Measurements from ENCODE around the gene ZNF718.
"Not testable (repeated sequence)": the region's sequence is repeated elsewhere in the genome, so short reads cannot be mapped to it uniquely, and the experiment has no call there.

Gene ZNF718

DNA sequence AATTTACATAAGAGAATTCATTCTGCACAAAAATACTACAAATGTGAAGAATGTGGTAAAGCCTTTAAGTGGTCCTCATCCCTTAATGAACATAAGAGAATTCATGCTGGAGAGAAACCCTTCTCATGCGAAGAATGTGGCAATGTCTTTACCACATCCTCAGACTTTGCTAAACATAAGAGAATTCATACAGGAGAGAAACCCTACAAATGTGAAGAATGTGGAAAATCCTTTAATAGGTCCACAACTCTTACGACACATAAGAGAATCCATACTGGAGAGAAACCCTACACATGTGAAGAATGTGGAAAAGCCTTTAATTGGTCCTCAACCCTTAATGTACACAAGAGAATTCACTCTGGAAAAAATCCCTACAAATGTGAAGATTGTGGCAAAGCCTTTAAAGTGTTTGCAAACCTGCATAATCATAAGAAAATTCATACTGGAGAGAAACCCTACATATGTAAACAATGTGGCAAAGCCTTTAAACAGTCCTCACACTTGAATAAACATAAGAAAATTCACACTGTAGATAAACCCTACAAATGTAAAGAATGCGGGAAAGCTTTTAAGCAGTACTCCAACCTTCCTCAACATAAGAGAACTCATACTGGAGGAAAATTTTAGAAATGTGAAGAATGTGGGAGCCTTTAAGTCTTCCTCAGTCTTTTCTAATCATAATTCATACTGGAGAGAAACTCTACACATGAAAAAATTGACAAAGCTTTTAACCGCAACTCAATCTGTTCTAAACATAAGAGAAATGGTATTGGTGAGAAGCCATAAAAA, 37.4 kb downstream of the ZNF718 start:
- DNase-seq (ENCODE audit: low read depth in 3 of 3) = no peak

- not testable (repeated sequence) for DNase-seq (ENCODE audit: low read depth in 3 of 3)
These were observed 45.3 kb downstream of the ZNF718 start for GRCh38 chr4:169640-170039.

DNA sequence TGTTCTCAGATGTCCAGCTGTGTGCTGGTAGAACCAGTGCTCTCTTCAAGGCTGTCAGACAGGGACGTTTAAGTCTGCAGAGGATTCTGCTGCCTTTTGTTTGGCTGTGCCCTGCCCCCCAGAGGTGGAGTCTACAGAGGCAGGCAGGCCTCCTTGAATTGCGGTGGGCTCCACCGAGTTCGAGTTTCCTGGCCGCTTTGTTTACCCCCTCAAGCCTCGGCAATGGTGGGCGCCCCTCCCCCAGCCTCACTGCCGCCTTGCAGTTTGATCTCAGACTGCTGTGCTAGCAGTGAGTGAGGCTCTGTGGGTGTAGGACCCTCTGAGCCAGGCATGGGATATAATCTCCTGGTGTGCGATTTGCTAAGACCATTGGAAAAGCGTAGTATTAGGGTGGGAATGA, 47.0 kb downstream of the ZNF718 start:
- DNase-seq (ENCODE audit: low read depth in 3 of 3) = not testable (repeated sequence)

DNA sequence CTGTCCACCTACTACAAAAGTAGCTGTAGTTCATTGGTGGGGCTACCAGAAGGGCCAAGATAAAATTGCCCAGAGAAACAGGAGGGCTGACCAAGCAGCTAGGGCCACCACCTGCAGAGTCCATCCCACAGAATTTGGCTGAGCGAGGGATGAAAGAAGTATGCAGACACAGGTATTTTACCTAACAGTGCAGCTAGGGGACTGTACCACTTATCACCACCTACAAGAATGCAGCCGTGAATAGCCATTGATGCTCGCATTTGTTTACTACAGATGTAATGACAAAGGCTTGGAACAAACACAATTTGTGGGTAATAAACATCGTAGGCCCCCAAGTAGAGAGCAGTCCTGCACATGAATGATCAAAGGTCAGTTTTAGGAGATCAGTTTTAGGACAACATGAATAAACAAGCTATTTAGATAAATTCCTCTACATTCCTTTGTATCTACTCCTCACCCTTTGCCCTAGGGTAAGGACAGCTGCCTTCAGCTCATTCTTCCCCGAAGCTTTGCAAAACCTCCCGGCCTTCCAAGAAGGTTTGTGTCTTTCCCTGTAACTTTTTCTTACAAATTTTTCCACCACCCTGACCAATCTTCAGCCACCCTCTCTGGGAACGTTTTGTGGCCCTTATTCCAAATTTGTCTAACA, 49.5 kb downstream of the ZNF718 start:
- no peak for DNase-seq (ENCODE audit: low read depth in 3 of 3)

GRCh38 chr4:175986-176385, 51.7 kb downstream of the ZNF718 start:
- no peak for DNase-seq (ENCODE audit: low read depth in 3 of 3)

GRCh38 chr4:176995-177394, 52.7 kb downstream of the ZNF718 start:
- no peak for DNase-seq (ENCODE audit: low read depth in 3 of 3)

DNA sequence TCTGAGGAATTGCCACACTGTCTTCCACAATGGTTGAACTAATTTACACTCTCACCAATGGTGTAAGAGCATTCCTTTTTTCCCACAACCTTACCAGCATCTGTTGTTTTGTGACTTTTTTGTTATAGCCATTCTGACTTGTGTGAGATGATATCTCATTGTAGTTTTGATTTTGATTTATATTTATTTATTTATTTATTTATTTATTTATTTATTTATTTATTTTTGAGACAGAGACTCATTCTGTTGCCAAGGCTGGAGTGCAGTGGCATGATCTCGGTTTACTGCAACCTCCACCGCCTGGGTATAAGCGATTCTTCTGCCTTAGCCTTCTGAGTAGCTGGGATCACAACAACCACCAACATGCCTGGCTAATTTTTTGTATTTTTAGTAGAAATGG, 57.9 kb downstream of the ZNF718 start:
- DNase-seq (ENCODE audit: low read depth in 3 of 3) = not testable (repeated sequence)

DNA sequence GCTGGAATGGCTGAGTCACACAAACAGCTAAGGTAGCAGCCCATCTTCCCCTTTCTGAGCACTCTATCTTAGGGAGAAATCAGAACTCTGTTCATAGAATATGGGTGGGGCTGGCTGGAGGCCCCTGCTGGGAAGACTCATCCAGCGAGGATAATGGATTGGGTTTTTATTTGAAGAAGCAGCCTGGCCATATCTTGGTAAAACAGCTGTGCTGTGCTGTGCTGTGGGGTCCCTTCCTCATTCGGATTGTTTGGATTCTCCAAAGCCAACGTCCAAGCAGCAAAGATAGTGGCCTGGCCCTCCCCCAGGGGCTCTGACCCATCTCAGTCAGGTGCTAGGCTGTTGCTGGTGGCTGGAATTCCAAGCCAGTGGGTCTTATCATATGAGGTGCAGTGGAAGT, 63.8 kb downstream of the ZNF718 start:
- no peak for DNase-seq (ENCODE audit: low read depth in 3 of 3)

DNA sequence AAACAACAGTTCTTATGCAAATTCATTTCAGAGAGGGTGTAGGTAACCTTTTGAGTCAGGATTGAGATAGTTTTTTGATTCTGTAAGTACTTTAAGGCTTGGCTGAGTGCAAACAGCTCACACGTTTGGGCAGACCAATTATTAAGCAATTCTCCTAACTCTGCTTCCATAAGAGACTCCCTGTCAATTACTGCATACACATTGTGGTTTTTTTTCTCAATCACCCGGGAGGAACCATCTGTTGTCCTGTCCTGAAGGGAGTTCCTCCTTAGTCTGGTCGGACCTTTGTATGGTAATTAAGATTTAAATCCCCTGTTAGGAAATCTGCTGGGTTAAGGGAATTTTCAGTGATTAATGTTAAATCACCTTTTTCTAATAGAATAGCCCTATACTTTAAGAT, 70.9 kb downstream of the ZNF718 start:
- not testable (repeated sequence) for DNase-seq (ENCODE audit: low read depth in 3 of 3)

GRCh38 chr4:200936-201335, 76.6 kb downstream of the ZNF718 start:
- no peak for DNase-seq (ENCODE audit: low read depth in 3 of 3)

DNA sequence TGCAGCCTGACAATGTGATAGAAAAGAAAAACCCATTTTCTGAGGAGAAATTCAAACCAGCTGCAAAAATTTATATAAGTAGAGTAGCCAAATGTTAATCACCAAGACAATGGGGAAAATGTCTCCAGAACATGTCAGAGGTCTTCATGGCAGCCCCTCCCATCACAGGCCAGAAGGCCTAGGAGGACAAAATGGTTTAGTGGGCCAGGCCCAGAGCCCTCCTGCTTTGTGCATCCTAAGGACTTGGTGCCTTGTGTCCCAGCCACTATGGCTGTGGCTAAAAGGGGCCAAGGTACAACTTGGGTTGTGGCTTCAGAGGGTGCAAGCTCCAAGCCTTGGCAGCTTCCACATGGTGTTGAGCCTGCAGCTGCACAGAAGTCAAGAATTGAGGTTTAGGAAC, 78.5 kb downstream of the ZNF718 start:
- DNase-seq (ENCODE audit: low read depth in 3 of 3) = not testable (repeated sequence)

- DNase-seq (ENCODE audit: low read depth in 3 of 3) = no peak
These were observed 80.9 kb downstream of the ZNF718 start for GRCh38 chr4:205097-205756.

- DNase-seq (ENCODE audit: low read depth in 3 of 3) = no peak
These were observed 81.8 kb downstream of the ZNF718 start for GRCh38 chr4:206054-206453.

DNA sequence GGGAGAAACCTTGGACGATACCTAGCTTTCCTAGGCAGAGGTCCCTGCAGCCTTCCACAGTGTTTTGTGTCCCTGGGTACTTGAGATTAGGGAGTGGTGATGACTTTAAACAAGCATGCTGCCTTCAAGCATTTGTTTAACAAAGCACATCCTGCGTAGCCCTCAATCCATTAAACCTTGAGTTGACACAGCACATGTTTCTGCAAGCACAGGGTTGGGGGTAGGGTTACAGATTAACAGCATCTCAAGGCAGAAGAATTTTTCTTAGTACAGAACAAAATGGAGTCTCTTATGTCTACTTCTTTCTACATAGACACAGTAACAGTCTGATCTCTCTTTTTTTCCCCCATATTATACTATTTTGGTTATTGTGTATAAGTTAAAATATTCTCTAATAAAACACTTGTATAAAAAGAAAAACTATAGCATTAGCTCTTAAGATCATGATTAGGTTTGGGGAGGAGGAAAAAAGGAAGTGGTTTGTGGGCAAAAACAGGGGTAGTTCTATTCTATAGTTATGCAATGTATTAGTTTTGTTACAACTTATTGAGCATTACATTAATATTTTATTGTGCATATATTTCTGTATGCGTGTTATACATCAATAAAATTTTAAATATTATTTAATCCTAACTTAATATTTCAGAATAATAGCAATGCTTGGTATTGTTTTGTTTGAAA, 84.3 kb downstream of the ZNF718 start:
- not testable (repeated sequence) for DNase-seq (ENCODE audit: low read depth in 3 of 3)

GRCh38 chr4:211033-211511, 86.8 kb downstream of the ZNF718 start:
- no peak for DNase-seq (ENCODE audit: low read depth in 3 of 3)

- no peak for DNase-seq (ENCODE audit: low read depth in 3 of 3)
These were observed 88.3 kb downstream of the ZNF718 start for GRCh38 chr4:212438-213188.

GRCh38 chr4:213189-213535, 88.9 kb downstream of the ZNF718 start:
- not testable (repeated sequence) for DNase-seq (ENCODE audit: low read depth in 3 of 3)
